VCaP (cell line): ENCODE results near the gene AUTS2.
A peak's percentile ranks its signal among the peaks of the same experiment; 100 is the strongest.

ENCODE experiments used
- H3K27ac ChIP-seq: fragments of 450-650 bp; 2 replicates; pipeline ENCODE4 v1.5.1; 2017
- CTCF ChIP-seq: fragments of 450-650 bp; conservative IDR thresholded peaks from 2 replicates; pipeline ENCODE4 v1.5.1; 2017; ENCODE audit warnings: mild to moderate bottlenecking, moderate library complexity

Gene AUTS2

GRCh38 chr7:70681469-70682350, 1083.4 kb downstream of the AUTS2 start:
- no peak for TF ChIP-seq CTCF

GRCh38 chr7:70684173-70684572, 1085.9 kb downstream of the AUTS2 start:
- H3K27ac ChIP-seq = no peak overlapping the region
- TF ChIP-seq CTCF = no peak

More at GRCh38 chr7:70681469-70682350, 1083.4 kb downstream of the AUTS2 start:
- no peak overlapping the region for H3K27ac ChIP-seq

GRCh38 chr7:70693321-70693685, 1095.0 kb downstream of the AUTS2 start:
- no peak for TF ChIP-seq CTCF
- peak overlapping the region; percentile 76 for H3K27ac ChIP-seq

- H3K27ac ChIP-seq = peak overlapping the region; percentile 76
Measured at GRCh38 chr7:70693686-70694433, 1095.6 kb downstream of the AUTS2 start.

GRCh38 chr7:70694434-70694970, 1096.2 kb downstream of the AUTS2 start:
- peak overlapping the region; percentile 76 for H3K27ac ChIP-seq
- no peak for TF ChIP-seq CTCF

More at GRCh38 chr7:70693686-70694433, 1095.6 kb downstream of the AUTS2 start:
- TF ChIP-seq CTCF = peak; percentile 38; the same call in 1 of the 2 replicates

- H3K27ac ChIP-seq = peak overlapping the region; percentile 76; the same call in 1 of the 2 replicates
- no peak for TF ChIP-seq CTCF
Measured at GRCh38 chr7:70694971-70695794, 1096.9 kb downstream of the AUTS2 start.
